Endothelial cell of umbilical vein (primary cell): Measurements from ENCODE around the gene KRTAP3-3. TPM values are rescaled to one million over a fixed set of nuclear protein-coding genes. Genes with fewer than 3 reads are reported as not detected.

ENCODE experiments used
- BruUV-seq: library from RNA; stranded (reverse); fragments of 400-500 nt; replicated peaks from 2 replicates; lab custom pipeline; 2021; lab: Mats Ljungman, UMichigan
- CTCF ChIA-PET: fragments of 300-600, 350-600 bp; sonication (Branson Sonifier 250); formaldehyde crosslinking; loops from one replicate; lab custom pipeline; 2021; ENCODE audit warnings: antibody characterized with exemption, inconsistent platforms; lab: Charles Lee
- POLR2A ChIA-PET: fragments of 300-600, 350-600 bp; sonication (Branson Sonifier 250); formaldehyde crosslinking; loops from one replicate; lab custom pipeline; 2021; ENCODE audit warnings: antibody characterized with exemption, inconsistent platforms; lab: Charles Lee
- DNase-seq: peaks from one replicate; pipeline ENCODE4 v3.0.0-alpha.2; 2011; ENCODE audit warnings: low read depth, low spot score
- FAIRE-seq: peaks from 2 replicates; lab custom pipeline; 2011; peaks lifted over from hg19 to GRCh38; lab: Jason Lieb, UNC
- H2AFZ ChIP-seq: 2 replicates; pipeline ENCODE4 v1.6.0; 2012; ENCODE audit warnings: low read depth, low read length, control low read depth, inconsistent platforms
- H3K27ac ChIP-seq: 2 replicates; pipeline ENCODE4 v1.5.1; 2011; ENCODE audit warnings: low read depth, mild to moderate bottlenecking, control low read depth, low read length, moderate library complexity; ENCODE audit not compliant: insufficient read depth
- H3K27me3 ChIP-seq, 2 experiments: 2 replicates each; pipeline versions ENCODE4 v1.6.0 to v1.6.1; 2011; ENCODE audit warnings: low read length in 2 of 2, mixed read lengths in 1 of 2; ENCODE audit not compliant: control insufficient read depth in 2 of 2, insufficient read depth in 2 of 2
- H3K36me3 ChIP-seq, 2 experiments: 2 replicates in 1 of 2; 3 replicates in 1 of 2; pipeline ENCODE4 v1.5.1; 2011; ENCODE audit warnings: low read length in 2 of 2, mild to moderate bottlenecking in 1 of 2, moderate library complexity in 1 of 2; ENCODE audit not compliant: control insufficient read depth in 2 of 2, insufficient read depth in 2 of 2; ENCODE audit errors: extremely low read depth in 1 of 2
- H3K4me1 ChIP-seq: 3 replicates; pipeline ENCODE4 v1.5.1; 2011; ENCODE audit warnings: mild to moderate bottlenecking, low read length; ENCODE audit not compliant: control insufficient read depth, insufficient read depth; ENCODE audit errors: extremely low read depth
- H3K4me2 ChIP-seq: 2 replicates; pipeline ENCODE4 v1.6.1; 2011; ENCODE audit warnings: low read length, control low read depth, mixed read lengths; ENCODE audit not compliant: insufficient read depth
- H3K4me3 ChIP-seq, 3 experiments: fragments of 200-600 bp in 1 of 3; sonication (generic), shearing (Covaris generic) in 1 of 3; replicated peaks in 1 of 3; 2 replicates each; pipeline ENCODE4 v1.5.1; 2011 to 2016; ENCODE audit warnings: control low read depth in 3 of 3, low read length in 3 of 3, mild to moderate bottlenecking in 2 of 3, inconsistent platforms in 1 of 3, low read depth in 1 of 3, moderate library complexity in 1 of 3; ENCODE audit not compliant: insufficient read depth in 1 of 3
- H3K79me2 ChIP-seq: 2 replicates; pipeline ENCODE4 v1.6.0; 2012; ENCODE audit warnings: low read length, inconsistent platforms; ENCODE audit not compliant: control insufficient read depth, insufficient read depth
- H3K9ac ChIP-seq: replicated peaks from 2 replicates; pipeline ENCODE3; 2011; ENCODE audit warnings: low read length, control low read depth; ENCODE audit not compliant: insufficient read depth; ENCODE audit errors: extremely low read depth
- H3K9me1 ChIP-seq: replicated peaks from 3 replicates; pipeline ENCODE4 v1.6.0; 2011; ENCODE audit warnings: mild to moderate bottlenecking, low read length; ENCODE audit not compliant: control insufficient read depth, insufficient read depth; ENCODE audit errors: extremely low read depth
- H3K9me3 ChIP-seq: replicated peaks from 2 replicates; pipeline ENCODE4 v1.5.1; 2012; ENCODE audit warnings: low read length, inconsistent platforms; ENCODE audit not compliant: control insufficient read depth, insufficient read depth
- H4K20me1 ChIP-seq: replicated peaks from 2 replicates; pipeline ENCODE3; 2011; ENCODE audit warnings: mild to moderate bottlenecking, low read length; ENCODE audit not compliant: control insufficient read depth, insufficient read depth; ENCODE audit errors: extremely low read depth
- EZH2 ChIP-seq: IDR thresholded peaks from 2 replicates; pipeline ENCODE4 v1.6.1; 2012; ENCODE audit warnings: borderline replicate concordance, low read depth, mild to moderate bottlenecking, moderate library complexity, low read length, inconsistent platforms; ENCODE audit not compliant: severe bottlenecking
- FOS ChIP-seq: IDR thresholded peaks from 2 replicates; pipeline ENCODE4 v1.6.1; 2011; ENCODE audit warnings: mild to moderate bottlenecking, low read length, moderate library complexity, borderline replicate concordance; ENCODE audit not compliant: insufficient read depth
- GATA2 ChIP-seq: IDR thresholded peaks from 2 replicates; pipeline ENCODE4 v1.7.0; 2011; ENCODE audit warnings: low read depth, mild to moderate bottlenecking, moderate library complexity, mixed read lengths, low read length; ENCODE audit not compliant: insufficient read length, insufficient read depth
- JUN ChIP-seq: IDR thresholded peaks from 2 replicates; pipeline ENCODE4 v1.6.1; 2011; ENCODE audit warnings: borderline replicate concordance, low read depth; ENCODE audit not compliant: insufficient read length, insufficient read depth
- MAX ChIP-seq: IDR thresholded peaks from 2 replicates; pipeline ENCODE4 v1.6.1; 2011; ENCODE audit not compliant: insufficient read depth, insufficient read length
- MYC ChIP-seq: IDR thresholded peaks from one replicate; pipeline ENCODE4 v1.6.1; 2011; ENCODE audit warnings: mild to moderate bottlenecking, low read depth, low read length
- POLR2A ChIP-seq: IDR thresholded peaks from 2 replicates; pipeline ENCODE4 v1.6.1; 2012; ENCODE audit warnings: low read depth, mild to moderate bottlenecking, control low read depth, low read length
- POLR2AphosphoS5 ChIP-seq: IDR thresholded peaks from 2 replicates; pipeline ENCODE4 v1.6.1; 2012; ENCODE audit warnings: low read depth, mild to moderate bottlenecking, control low read depth, low read length, moderate library complexity; ENCODE audit not compliant: insufficient read depth
- dilution Hi-C: fragments of 300-500 bp; cut with MboI; formaldehyde crosslinking; loops from one replicate; pipeline ENCODE4 v1.15.0; 2019; ENCODE audit warnings: low sequenced_read_pairs; ENCODE audit not compliant: extremely low pct_ligation_motif_present
- intact Hi-C: fragments of 100-400 bp; cut with micrococcal nuclease; formaldehyde crosslinking; loops from one replicate; pipeline ENCODE4 v1.10.0; 2022
- polyA plus RNA-seq, 4 experiments: library from polyadenylated mRNA; depleted of rRNA in 3 of 4; stranded (reverse) in 3 of 4; unstranded in 1 of 4; fragments of >200 nt; gene quantifications; 2 replicates each; pipeline versions ENCODE4 v1.2.1 to v1.2.3, GENCODE V29; 2011 to 2012; ENCODE audit warnings: missing spikeins in 1 of 4
- total RNA-seq: library from RNA; stranded (reverse); gene quantifications from 2 replicates; pipeline ENCODE4 v1.2.3, GENCODE V29; 2021
- TF ChIP-seq, protein P1 (sequence below), 2 donors: IDR thresholded peaks; 1 replicate in 1 of 2; 2 replicates in 1 of 2; pipeline ENCODE4 v1.5.1; 2011; ENCODE audit warnings: low read length in 2 of 2, mild to moderate bottlenecking in 2 of 2, moderate library complexity in 2 of 2, control low read depth in 1 of 2, inconsistent platforms in 1 of 2, low read depth in 1 of 2; ENCODE audit not compliant: insufficient read depth in 1 of 2; ENCODE audit errors: extremely low read depth in 1 of 2

The KRTAP3-3 gene
- total and polyA plus RNA-seq, 2 donors (not counting 3 experiments of a cell fraction or from before 2014, with no cell fraction given), result not detected

DNA sequence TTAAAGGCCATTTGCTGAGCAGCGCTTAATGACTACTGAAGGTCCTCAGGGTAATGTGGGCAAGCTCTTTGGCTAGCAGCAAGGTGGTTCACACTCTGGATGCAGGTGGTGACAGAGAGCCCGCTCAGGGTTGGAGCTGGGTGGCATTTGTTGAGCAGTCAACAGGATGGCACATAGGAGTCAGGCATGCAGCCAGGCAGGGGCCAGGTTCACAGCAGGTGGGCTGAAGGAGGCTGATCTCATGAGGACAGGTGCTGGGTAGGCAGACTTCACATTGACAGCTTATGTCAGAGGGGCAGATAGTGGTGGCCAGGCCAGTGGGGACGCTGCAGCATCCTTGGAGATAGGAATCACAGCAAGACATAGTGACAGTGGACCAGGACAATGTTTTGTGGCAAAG, 10.4 kb upstream of the KRTAP3-3 start:
- Histone ChIP-seq H2AFZ (no peak overlapping the region), H3K4me2 (no peak overlapping the region), H3K36me3 (no peaks in the 10 kb centered on the region), H3K9me3 (no peaks in the 10 kb centered on the region), H3K9me1 (no peaks in the 10 kb centered on the region), H4K20me1 (no peaks in the 10 kb centered on the region), H3K4me1 (no peaks in the 10 kb centered on the region), H3K4me3 (no peak overlapping the region), H3K79me2 (no peaks in the 10 kb centered on the region), H3K9ac (no peak overlapping the region), H3K27me3 (no peaks in the 10 kb centered on the region), H3K27ac (no peak overlapping the region)
- no TSS peak for BruUV-seq
- no peak for TF ChIP-seq GATA2
- no peak for TF ChIP-seq MYC
- no peak for TF ChIP-seq EZH2
- TF ChIP-seq, protein P1, sequence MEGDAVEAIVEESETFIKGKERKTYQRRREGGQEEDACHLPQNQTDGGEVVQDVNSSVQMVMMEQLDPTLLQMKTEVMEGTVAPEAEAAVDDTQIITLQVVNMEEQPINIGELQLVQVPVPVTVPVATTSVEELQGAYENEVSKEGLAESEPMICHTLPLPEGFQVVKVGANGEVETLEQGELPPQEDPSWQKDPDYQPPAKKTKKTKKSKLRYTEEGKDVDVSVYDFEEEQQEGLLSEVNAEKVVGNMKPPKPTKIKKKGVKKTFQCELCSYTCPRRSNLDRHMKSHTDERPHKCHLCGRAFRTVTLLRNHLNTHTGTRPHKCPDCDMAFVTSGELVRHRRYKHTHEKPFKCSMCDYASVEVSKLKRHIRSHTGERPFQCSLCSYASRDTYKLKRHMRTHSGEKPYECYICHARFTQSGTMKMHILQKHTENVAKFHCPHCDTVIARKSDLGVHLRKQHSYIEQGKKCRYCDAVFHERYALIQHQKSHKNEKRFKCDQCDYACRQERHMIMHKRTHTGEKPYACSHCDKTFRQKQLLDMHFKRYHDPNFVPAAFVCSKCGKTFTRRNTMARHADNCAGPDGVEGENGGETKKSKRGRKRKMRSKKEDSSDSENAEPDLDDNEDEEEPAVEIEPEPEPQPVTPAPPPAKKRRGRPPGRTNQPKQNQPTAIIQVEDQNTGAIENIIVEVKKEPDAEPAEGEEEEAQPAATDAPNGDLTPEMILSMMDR (IDR thresholded peaks at IDR 0.05; ENCODE audit: extremely low read depth in 1 of 2, insufficient read depth in 1 of 2, low read depth in 1 of 2, low read length in 2 of 2), result no peak
- TF ChIP-seq POLR2AphosphoS5, result no peak
- TF ChIP-seq JUN, result no peak
- no peak for TF ChIP-seq POLR2A
- no peak for TF ChIP-seq FOS
- no peak for TF ChIP-seq MAX
- ChIA-PET CTCF (no interaction called here), POLR2A (no interaction called here)
- dilution Hi-C loops, result no loop called here
- intact Hi-C loops, result no loop called here
- DNase-seq (no peak), FAIRE-seq (no peak)
